Heart right ventricle (tissue), 16 donors: ENCODE results near the gene TMEM184A. TPM values are rescaled to one million over a fixed set of nuclear protein-coding genes. Genes with fewer than 3 reads are reported as not detected.

Experiments used
- ATAC-seq, 8 donors: fragments of 200-7000 bp; cut with Tn5 transposase; one replicate each; pipeline ENCODE4 v1.9.1; 2020; ENCODE audit warnings: mild to moderate bottlenecking in 8 of 8, moderate library complexity in 8 of 8, moderate number of reproducible peaks in 1 of 8
- DNase-seq, 2 donors: peaks; one replicate each; pipeline ENCODE4 v3.0.0-alpha.2; 2020
- H3K27ac ChIP-seq, 10 donors: fragments of 200-600 bp; sonication (generic) in 2 of 10; one replicate each; pipeline versions ENCODE4 v1.5.0 to v1.8.0; 2020 to 2022; ENCODE audit warnings: mild to moderate bottlenecking in 3 of 10
- H3K27me3 ChIP-seq, 7 donors: fragments of 200-600 bp; one replicate each; pipeline ENCODE4 v1.8.0; 2021 to 2022; ENCODE audit warnings: mild to moderate bottlenecking in 2 of 7
- H3K36me3 ChIP-seq, 9 donors: fragments of 200-600 bp; sonication (generic) in 1 of 9; one replicate each; pipeline versions ENCODE4 v1.5.0 to v1.8.0; 2020 to 2022; ENCODE audit warnings: mild to moderate bottlenecking in 2 of 9
- H3K4me1 ChIP-seq, 9 donors: fragments of 200-600 bp; sonication (generic) in 1 of 9; one replicate each; pipeline versions ENCODE4 v1.5.0 to v1.8.0; 2020 to 2022; ENCODE audit warnings: mild to moderate bottlenecking in 4 of 9
- H3K4me3 ChIP-seq, 10 donors: fragments of 200-600 bp; sonication (generic) in 2 of 10; one replicate each; pipeline versions ENCODE4 v1.5.0 to v1.8.0; 2020 to 2022; ENCODE audit warnings: mild to moderate bottlenecking in 7 of 10, moderate library complexity in 2 of 10
- H3K9me3 ChIP-seq, 11 donors: fragments of 200-600 bp in 10 of 11; sonication (generic) in 2 of 11; one replicate each; pipeline versions ENCODE4 v1.5.0 to v1.8.0; 2013 to 2022; ENCODE audit warnings: mild to moderate bottlenecking in 2 of 11, control low read depth in 1 of 11, moderate library complexity in 1 of 11
- CTCF ChIP-seq, 9 donors: fragments of 200-600 bp; sonication (generic) in 2 of 9; IDR thresholded peaks; one replicate each; pipeline versions ENCODE4 v1.5.0 to v1.8.0; 2021 to 2022; ENCODE audit warnings: antibody characterized with exemption in 9 of 9, mild to moderate bottlenecking in 5 of 9, moderate library complexity in 1 of 9
- WGBS, 2 donors: extraction: QIAGEN DNeasy Blood & Tissue Kit; methylation state at CpG; one replicate each; pipeline ENCODE4 v1.1.7; 2013; ENCODE audit warnings: inconsistent platforms in 1 of 2; 5-methylcytosine and 5-hydroxymethylcytosine counted together
- intact Hi-C, 10 donors: fragments of 100-400 bp; cut with DNase I; formaldehyde crosslinking; loops; one replicate each; pipeline versions ENCODE4 v1.11.1 to v1.14.2; 2022
- polyA plus RNA-seq, 2 donors: library from polyadenylated mRNA; stranded (reverse); fragments of 200-250 nt; gene quantifications; one replicate each; pipeline ENCODE4 v1.2.3, GENCODE V29; 2013
- total RNA-seq, 10 donors: library from RNA; stranded (reverse); fragmentation: NEBNext Ultra II Directional in 3 of 10; extraction: Animal tissue kit (Norgen Biotek cat#: 25700) in 3 of 10; gene quantifications; one replicate each; pipeline versions ENCODE4 v1.2.1 to v1.2.4, GENCODE V29; 2021 to 2023
- donor health status: Arrhythmogenic right ventricular cardiomyopathy.
- donor health status: ischemic (EF 13 %, LVEDD 7.1; RV severe dilation, severe dysfunction).
- donor health status: healthy with polysubstance abuse.
- donor health status: DM: no; HTN: yes; CAD: no.
- donor health status: DM: no; HTN: no; CAD: no.
- donor health status: ischemic (EF 25% LVEDD 6.9; RV normal size, moderate dysfunction).
- donor health status: ischemic (EF 25% LVEDD 5.7; RV mildly dilated, moderate dysfunction).
- donor health status: healthy.
- donor health status: DM: yes; HTN: yes; CAD: no.
- donor health status: Ischemic cardiomyopathy.
- donor health status: ischemic (EF 35%, LVEDD 5.7; RV mildly dilated, moderate dysfunction).
- donor health status: nonischemic (EF 11% LVEDD 7.7; RV severe dilation, severe dysfunction).
- donor health status: DM: yes; HTN: yes; CAD: no.
- donor health status: PGD.
- donor health status: ischemic (EF 29% LVEDD 5.4; RV normal size, mild dysfunction).
- donor health status: nonischemic (EF 23%, LVEDD 6.1; RV moderate dilation, normal function).

The TMEM184A gene
- total and polyA plus RNA-seq, 12 donors: 0.09 to 1.2 (median 0.51) TPM

- intact Hi-C loops: no loop called here
- no peak for TF ChIP-seq CTCF (IDR thresholded peaks at IDR 0.05)
- ATAC-seq (no peak), DNase-seq (no peak)
- Histone ChIP-seq H3K4me3 (no peak overlapping the region), H3K36me3 (no peaks in the 10 kb centered on the region), H3K9me3 (no peaks in the 10 kb centered on the region), H3K27ac (no peak overlapping the region), H3K4me1 (peaks cover 0 to 11% (median 5%) of the 10 kb centered on the region in 9 donors), H3K27me3 (peaks cover 0 to 7% (median 0%) of the 10 kb centered on the region in 7 donors)
- 93 to 94% methylated on average over 6 of the region's 6 CpGs for WGBS, 2 donors
Measured at GRCh38 chr7:1525409-1525808, 30.6 kb downstream of the TMEM184A start.

- ATAC-seq: no peak
- peaks cover 0 to 10% (median 0%) of the 10 kb centered on the region in 11 donors for H3K9me3 ChIP-seq
- WGBS, 2 donors: 75 to 79% methylated on average over 17 of the region's 17 CpGs
- peaks cover 0 to 7% (median 0%) of the 10 kb centered on the region in 9 donors for H3K4me1 ChIP-seq
- intact Hi-C loops: no loop called here
- no peaks in the 10 kb centered on the region for H3K36me3 ChIP-seq
- no peak overlapping the region for H3K4me3 ChIP-seq
- no peak for TF ChIP-seq CTCF (IDR thresholded peaks at IDR 0.05)
- no peak overlapping the region for H3K27ac ChIP-seq
- peaks cover 0 to 7% (median 0%) of the 10 kb centered on the region in 7 donors for H3K27me3 ChIP-seq
- DNase-seq: no peak
Measured at GRCh38 chr7:1523844-1524243, 32.2 kb downstream of the TMEM184A start.

- Histone ChIP-seq H3K36me3 (no peaks in the 10 kb centered on the region), H3K27me3 (peaks cover 0 to 7% (median 0%) of the 10 kb centered on the region in 7 donors), H3K27ac (no peak overlapping the region), H3K4me3 (no peak overlapping the region), H3K9me3 (peaks cover 0 to 13% (median 0%) of the 10 kb centered on the region in 11 donors), H3K4me1 (peaks cover 0 to 7% (median 0%) of the 10 kb centered on the region in 9 donors)
- WGBS, 2 donors: 36 to 49% methylated on average over 13 of the region's 13 CpGs
- intact Hi-C loops: no loop called here
- DNase-seq (no peak), ATAC-seq (peak in 1 of 8 donors; percentile 8)
- no peak for TF ChIP-seq CTCF (IDR thresholded peaks at IDR 0.05)
Measured at GRCh38 chr7:1523208-1523607, 32.8 kb downstream of the TMEM184A start.

- Histone ChIP-seq H3K27ac (no peak overlapping the region), H3K9me3 (peaks cover 0 to 13% (median 0%) of the 10 kb centered on the region in 11 donors), H3K4me3 (no peak overlapping the region), H3K36me3 (no peaks in the 10 kb centered on the region), H3K4me1 (peaks cover 0 to 7% (median 0%) of the 10 kb centered on the region in 9 donors), H3K27me3 (peaks cover 0 to 7% (median 0%) of the 10 kb centered on the region in 7 donors)
- intact Hi-C loops: no loop called here
- TF ChIP-seq CTCF (IDR thresholded peaks at IDR 0.05): no peak
- ATAC-seq (no peak), DNase-seq (no peak)
- WGBS, 2 donors: 82 to 88% methylated on average over 11 of the region's 11 CpGs
Measured at GRCh38 chr7:1521456-1521855, 34.5 kb downstream of the TMEM184A start.
